ENCODE results near the gene LRRC56. TPM values are rescaled to one million over a fixed set of nuclear protein-coding genes. Genes with fewer than 3 reads are reported as not detected.

The LRRC56 gene
- total RNA-seq, 1 experiment from 2014 or later, result 3.4 TPM

- no peak for ATAC-seq
- H3K27ac Mint-ChIP-seq, result no peak overlapping the region
- CTCF ChIA-PET, result interaction anchor here (1.5 to 1.7 kb wide), 2 partner anchors 17 kb away, joined by 4 to 7 read pairs; no protein-coding TSS in a partner anchor
Observed at GRCh38 chr11:537622-538430, 499 bp downstream of the LRRC56 start.

More at GRCh38 chr11:537622-538430, 499 bp downstream of the LRRC56 start:
- peaks cover 3% of the 10 kb centered on the region for H3K36me3 Mint-ChIP-seq
- peaks cover 22% of the 10 kb centered on the region for H3K27me3 Mint-ChIP-seq (ENCODE audit: low read depth)
- no peaks in the 10 kb centered on the region for H3K9me3 Mint-ChIP-seq
- TF ChIP-seq SMAD4 (CRISPR knock-in tag; IDR thresholded peaks at IDR 0.05), result no peak
- TF ChIP-seq NR1H2 (CRISPR knock-in tag; IDR thresholded peaks at IDR 0.05), result no peak
- TF ChIP-seq EMX1 (CRISPR knock-in tag; IDR thresholded peaks at IDR 0.05), result no peak
- no peak for TF ChIP-seq NFYB (CRISPR knock-in tag; conservative IDR thresholded peaks at IDR 0.05; ENCODE audit: low read depth)
- no peak for TF ChIP-seq ELF4 (CRISPR knock-in tag; IDR thresholded peaks at IDR 0.05; ENCODE audit: low read depth)
- no peak for TF ChIP-seq FOXP1 (CRISPR knock-in tag; IDR thresholded peaks at IDR 0.05; ENCODE audit: borderline replicate concordance)
- TF ChIP-seq SOX15 (CRISPR knock-in tag; IDR thresholded peaks at IDR 0.05), result no peak
- no peak for TF ChIP-seq IRF1 (CRISPR knock-in tag; IDR thresholded peaks at IDR 0.05)
- TF ChIP-seq, protein P1, sequence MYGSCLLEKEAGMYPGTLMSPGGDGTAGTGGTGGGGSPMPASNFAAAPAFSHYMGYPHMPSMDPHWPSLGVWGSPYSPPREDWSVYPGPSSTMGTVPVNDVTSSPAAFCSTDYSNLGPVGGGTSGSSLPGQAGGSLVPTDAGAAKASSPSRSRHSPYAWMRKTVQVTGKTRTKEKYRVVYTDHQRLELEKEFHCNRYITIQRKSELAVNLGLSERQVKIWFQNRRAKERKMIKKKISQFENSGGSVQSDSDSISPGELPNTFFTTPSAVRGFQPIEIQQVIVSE (CRISPR knock-in tag; IDR thresholded peaks at IDR 0.05; ENCODE audit: borderline replicate concordance), result no peak
- no peak for TF ChIP-seq MXD4 (CRISPR knock-in tag; IDR thresholded peaks at IDR 0.05; ENCODE audit: borderline replicate concordance)
- TF ChIP-seq GTF2I (CRISPR knock-in tag; conservative IDR thresholded peaks at IDR 0.05), result no peak
- no peak for TF ChIP-seq ZNF532 (CRISPR knock-in tag; IDR thresholded peaks at IDR 0.05; ENCODE audit: borderline replicate concordance)
- TF ChIP-seq HMGA2 (CRISPR knock-in tag; IDR thresholded peaks at IDR 0.05), result no peak
- TF ChIP-seq SMAD3 (CRISPR knock-in tag; IDR thresholded peaks at IDR 0.05; ENCODE audit: borderline replicate concordance), result no peak
- TF ChIP-seq FOXP4 (CRISPR knock-in tag; IDR thresholded peaks at IDR 0.05), result no peak
- no peak for TF ChIP-seq SP1 (CRISPR knock-in tag; conservative IDR thresholded peaks at IDR 0.05)
- TF ChIP-seq CREM (CRISPR knock-in tag; IDR thresholded peaks at IDR 0.05), result no peak
- no peak for TF ChIP-seq OVOL2 (CRISPR knock-in tag; IDR thresholded peaks at IDR 0.05; ENCODE audit: borderline replicate concordance)
- TF ChIP-seq PREB (CRISPR knock-in tag; IDR thresholded peaks at IDR 0.05; ENCODE audit: borderline replicate concordance), result no peak
- no peaks in the 10 kb centered on the region for H3K4me1 Mint-ChIP-seq
- H3K4me3 Mint-ChIP-seq, result peak overlapping the region; percentile 51
- DNase-seq (ENCODE audit: low spot score), result no peak
- POLR2A ChIA-PET, result interaction anchor here (0.5 kb wide), 1 partner anchor 144 kb away, joined by 3 read pairs; the partner anchor contains the start of gene PKP3
